H1 (cell line): Measurements from ENCODE around the gene EBLN2. TPM values are rescaled to one million over a fixed set of nuclear protein-coding genes. Genes with fewer than 3 reads are reported as not detected.

Experiments
- CTCF ChIA-PET: fragments of 300-600 bp; sonication (Branson Sonifier 250); formaldehyde crosslinking; loops from one replicate; lab custom pipeline; 2021; ENCODE audit not compliant: partially characterized antibody; lab: Charles Lee
- POLR2A ChIA-PET: fragments of 300-600 bp; sonication (Branson Sonifier 250); formaldehyde crosslinking; loops from one replicate; lab custom pipeline; 2021; ENCODE audit warnings: inconsistent platforms; ENCODE audit not compliant: partially characterized antibody; lab: Charles Lee
- DNase-seq, 2 experiments: peaks; one replicate each; pipeline versions ENCODE4 v3.0.0 to v3.0.0-alpha.2; 2010 to 2022; ENCODE audit warnings: low spot score in 2 of 2, low read depth in 1 of 2, mixed read lengths in 1 of 2
- FAIRE-seq: peaks from 2 replicates; lab custom pipeline; 2011; peaks lifted over from hg19 to GRCh38; lab: Jason Lieb, UNC
- H2AFZ ChIP-seq: 2 replicates; pipeline ENCODE4 v1.8.1; 2012; ENCODE audit warnings: low read length, inconsistent platforms
- H2AK5ac ChIP-seq: 2 replicates; pipeline ENCODE4 v1.6.1; 2013; ENCODE audit warnings: low read depth, low read length
- H2BK120ac ChIP-seq: replicated peaks from 2 replicates; pipeline ENCODE3; 2013; ENCODE audit warnings: low read depth, low read length, inconsistent platforms
- H2BK12ac ChIP-seq: 2 replicates; pipeline ENCODE4 v1.6.1; 2013; ENCODE audit warnings: low read depth, low read length
- H2BK15ac ChIP-seq: 2 replicates; pipeline ENCODE4 v1.6.1; 2013; ENCODE audit warnings: low read length
- H2BK20ac ChIP-seq: 2 replicates; pipeline ENCODE4 v1.6.1; 2013; ENCODE audit warnings: low read length
- H2BK5ac ChIP-seq: 2 replicates; pipeline ENCODE4 v1.6.1; 2013; ENCODE audit warnings: low read depth, low read length
- H3K14ac ChIP-seq: 2 replicates; pipeline ENCODE4 v1.6.1; 2013; ENCODE audit warnings: inconsistent platforms; ENCODE audit not compliant: insufficient read length
- H3K18ac ChIP-seq: 2 replicates; pipeline ENCODE4 v1.6.1; 2013; ENCODE audit warnings: low read length; ENCODE audit errors: extremely low read depth
- H3K23ac ChIP-seq: 2 replicates; pipeline ENCODE4 v1.6.1; 2013; ENCODE audit warnings: inconsistent platforms; ENCODE audit not compliant: insufficient read length
- H3K23me2 ChIP-seq: 2 replicates; pipeline ENCODE4 v1.6.1; 2013; ENCODE audit warnings: low read depth, low read length
- H3K27ac ChIP-seq: 2 replicates; pipeline ENCODE4 v1.6.1; 2011; ENCODE audit warnings: low read depth, low read length, inconsistent platforms
- H3K27me3 ChIP-seq, 4 experiments: replicated peaks in 1 of 4; 1 replicate in 1 of 4; 2 replicates in 3 of 4; pipeline versions ENCODE4 v1.6.1 to v1.8.1; 2011 to 2013; ENCODE audit warnings: low read length in 3 of 4, mild to moderate bottlenecking in 3 of 4, inconsistent platforms in 2 of 4, mixed read lengths in 2 of 4, moderate library complexity in 1 of 4; ENCODE audit not compliant: control insufficient read depth in 3 of 4, insufficient read depth in 3 of 4; ENCODE audit errors: extremely low read depth in 1 of 4
- H3K36me3 ChIP-seq, 4 experiments: 2 replicates each; pipeline versions ENCODE4 v1.6.1 to v1.8.1; 2011 to 2013; ENCODE audit warnings: mild to moderate bottlenecking in 4 of 4, low read length in 3 of 4, moderate library complexity in 2 of 4, control low read depth in 1 of 4, inconsistent platforms in 1 of 4; ENCODE audit not compliant: insufficient read depth in 4 of 4, control insufficient read depth in 2 of 4
- H3K4ac ChIP-seq: replicated peaks from 2 replicates; pipeline ENCODE3; 2013; ENCODE audit warnings: low read length, low read depth, mixed read lengths, inconsistent platforms; ENCODE audit not compliant: insufficient read length
- H3K4me1 ChIP-seq, 4 experiments: replicated peaks in 1 of 4; 1 replicate in 1 of 4; 2 replicates in 3 of 4; pipeline versions ENCODE4 v1.6.1 to v1.8.1; 2011 to 2013; ENCODE audit warnings: low read length in 3 of 4, inconsistent platforms in 2 of 4, mixed read lengths in 1 of 4; ENCODE audit not compliant: insufficient read depth in 4 of 4, control insufficient read depth in 3 of 4
- H3K4me2 ChIP-seq, 2 experiments: 2 replicates each; pipeline versions ENCODE4 v1.6.1 to v1.8.1; 2011 to 2013; ENCODE audit warnings: low read depth in 2 of 2, low read length in 2 of 2, control low read depth in 1 of 2, inconsistent platforms in 1 of 2, mild to moderate bottlenecking in 1 of 2; ENCODE audit not compliant: insufficient read depth in 1 of 2
- H3K4me3 ChIP-seq, 4 experiments: fragments of 200-600, 300-600 bp in 1 of 4; sonication (generic), shearing (Covaris generic), sonication (Bioruptor Twin) in 1 of 4; 2 replicates each; pipeline versions ENCODE4 v1.5.1 to v1.8.1; 2011 to 2016; ENCODE audit warnings: low read length in 4 of 4, low read depth in 3 of 4, control low read depth in 2 of 4, inconsistent platforms in 2 of 4, mild to moderate bottlenecking in 2 of 4, mixed read lengths in 1 of 4, moderate library complexity in 1 of 4; ENCODE audit not compliant: insufficient read depth in 2 of 4; ENCODE audit errors: extremely low read depth in 1 of 4
- H3K56ac ChIP-seq: replicated peaks from 2 replicates; pipeline ENCODE3; 2013; ENCODE audit warnings: low read depth, mild to moderate bottlenecking, mixed read lengths, low read length, inconsistent platforms; ENCODE audit not compliant: insufficient read length
- H3K79me1 ChIP-seq: 2 replicates; pipeline ENCODE4 v1.6.1; 2013; ENCODE audit warnings: low read depth, low read length, control low read depth
- H3K79me2 ChIP-seq, 2 experiments: 2 replicates each; pipeline versions ENCODE4 v1.6.1 to v1.8.1; 2012 to 2013; ENCODE audit warnings: low read length in 2 of 2, mild to moderate bottlenecking in 2 of 2, inconsistent platforms in 1 of 2; ENCODE audit not compliant: insufficient read depth in 2 of 2, control insufficient read depth in 1 of 2
- H3K9ac ChIP-seq, 4 experiments: replicated peaks in 1 of 4; 1 replicate in 1 of 4; 2 replicates in 3 of 4; pipeline versions ENCODE4 v1.6.1 to v1.8.1; 2011 to 2013; ENCODE audit warnings: low read depth in 3 of 4, low read length in 3 of 4, control low read depth in 2 of 4, mild to moderate bottlenecking in 2 of 4, moderate library complexity in 2 of 4, inconsistent platforms in 1 of 4; ENCODE audit errors: extremely low read depth in 1 of 4
- H3K9me3 ChIP-seq, 2 experiments: 2 replicates each; pipeline versions ENCODE4 v1.6.1 to v1.8.1; 2012 to 2013; ENCODE audit warnings: mild to moderate bottlenecking in 2 of 2, moderate library complexity in 2 of 2, control low read depth in 1 of 2, inconsistent platforms in 1 of 2, low read depth in 1 of 2, low read length in 1 of 2, mixed read lengths in 1 of 2; ENCODE audit not compliant: insufficient read depth in 2 of 2
- H4K20me1 ChIP-seq, 2 experiments: replicated peaks in 1 of 2; 2 replicates each; pipeline versions ENCODE3 to v1.8.1; 2011 to 2013; ENCODE audit warnings: inconsistent platforms in 2 of 2, low read length in 2 of 2, mild to moderate bottlenecking in 1 of 2; ENCODE audit not compliant: insufficient read depth in 2 of 2, control insufficient read depth in 1 of 2
- H4K5ac ChIP-seq: 2 replicates; pipeline ENCODE4 v1.6.1; 2013; ENCODE audit warnings: low read length, low read depth, mixed read lengths, inconsistent platforms; ENCODE audit not compliant: insufficient read length
- H4K8ac ChIP-seq: 2 replicates; pipeline ENCODE4 v1.8.0; 2013; ENCODE audit warnings: mild to moderate bottlenecking, moderate library complexity, low read length, inconsistent platforms; ENCODE audit not compliant: insufficient read depth; ENCODE audit errors: extremely low read depth
- H4K91ac ChIP-seq: replicated peaks from 2 replicates; pipeline ENCODE3; 2013; ENCODE audit warnings: low read length, mixed read lengths, inconsistent platforms; ENCODE audit not compliant: insufficient read length
- CBX5 ChIP-seq: fragments of 300-800, 300-1000 bp; sonication (generic); IDR thresholded peaks from 2 replicates; pipeline ENCODE4 v1.7.1; 2016; ENCODE audit warnings: antibody characterized with exemption, low read length, low read depth
- CBX8 ChIP-seq: fragments of 300-800, 300-1000 bp; sonication (generic); IDR thresholded peaks from 2 replicates; pipeline ENCODE4 v1.7.1; 2016; ENCODE audit warnings: low read depth, low read length, borderline replicate concordance
- EGR1 ChIP-seq: IDR thresholded peaks from 2 replicates; pipeline ENCODE4 v1.6.1; 2011; ENCODE audit warnings: low read depth, low read length, borderline replicate concordance
- GABPA ChIP-seq: IDR thresholded peaks from 2 replicates; pipeline ENCODE4 v1.6.1; 2011; ENCODE audit warnings: mild to moderate bottlenecking, low read length, moderate library complexity, borderline replicate concordance; ENCODE audit not compliant: insufficient read depth
- RXRA ChIP-seq: IDR thresholded peaks from 2 replicates; pipeline ENCODE4 v1.6.1; 2011; ENCODE audit warnings: low read depth, mild to moderate bottlenecking, low read length, moderate library complexity; ENCODE audit not compliant: insufficient read depth
- TCF12 ChIP-seq: IDR thresholded peaks from 2 replicates; pipeline ENCODE4 v1.6.1; 2011; ENCODE audit warnings: low read depth, mild to moderate bottlenecking, low read length
- YY1 ChIP-seq: IDR thresholded peaks from 2 replicates; pipeline ENCODE4 v1.6.1; 2011; ENCODE audit warnings: low read depth, mild to moderate bottlenecking, low read length
- WGBS, 2 experiments: shearing (Covaris generic) in 1 of 2; methylation state at CpG; one replicate each; pipeline versions ENCODE4 v1.1.6 to v1.1.7; 2013 to 2015; ENCODE audit warnings: low lambda C conversion rate in 2 of 2, mixed read lengths in 2 of 2, inconsistent platforms in 1 of 2, low coverage in 1 of 2, missing lambda C conversion rate in 1 of 2; ENCODE audit not compliant: insufficient replicate concordance in 2 of 2, insufficient coverage in 1 of 2, insufficient read length in 1 of 2; ENCODE audit errors: extremely low coverage in 1 of 2, missing lambda C conversion rate in 1 of 2; 5-methylcytosine and 5-hydroxymethylcytosine counted together
- polyA plus RNA-seq, 7 experiments: library from polyadenylated mRNA; depleted of rRNA in 3 of 7; stranded (reverse) in 5 of 7; unstranded in 2 of 7; fragments of >200 nt in 5 of 7; fragments of 200-250 nt in 2 of 7; gene quantifications; 1 replicate in 5 of 7; 2 replicates in 1 of 7; 4 replicates in 1 of 7; pipeline versions ENCODE4 v1.2.1 to v1.2.3, GENCODE V29; 2011 to 2013; ENCODE audit warnings: missing spikeins in 2 of 7, mixed read lengths in 2 of 7
- total RNA-seq: library from RNA; stranded (reverse); fragmentation: NEBNext Ultra II Directional; extraction: Animal tissue kit (Norgen Biotek cat#: 25700); gene quantifications from 2 replicates; pipeline ENCODE4 v1.2.1, GENCODE V29; 2021

EBLN2 gene
- total and polyA plus RNA-seq, 2 of the 8 experiments (the other 6 are each of a cell fraction or from before 2014, with no cell fraction given) = 1.9 to 3.8 TPM

GRCh38 chr3:73084170-73084569 is 22.7 kb downstream of the EBLN2 start:
- Histone ChIP-seq H4K5ac (no peak overlapping the region), H3K36me3 (no peaks in the 10 kb centered on the region)

More at GRCh38 chr3:73084170-73084569, 22.7 kb downstream of the EBLN2 start:
- H2AFZ ChIP-seq = no peak overlapping the region
- H2BK5ac ChIP-seq = no peak overlapping the region
- no peaks in the 10 kb centered on the region for H3K79me2 ChIP-seq
- TF ChIP-seq TCF12 (no peak), CBX5 (no peak), CBX8 (no peak), EGR1 (no peak), GABPA (no peak), YY1 (no peak), RXRA (no peak)
- ChIA-PET CTCF (interaction anchor here (0.6 to 1.0 kb wide), 5 partner anchors 101 to 192 kb away, joined by 3 to 5 read pairs (median 3); no protein-coding TSS in a partner anchor), POLR2A (no interaction called here)
- H3K27me3 ChIP-seq = no peaks in the 10 kb centered on the region
- H2BK15ac ChIP-seq = no peak overlapping the region
- H3K9ac ChIP-seq = no peak overlapping the region
- no peak overlapping the region for H2BK20ac ChIP-seq
- no peak overlapping the region for H3K4me3 ChIP-seq
- H3K9me3 ChIP-seq = no peaks in the 10 kb centered on the region
- H2AK5ac ChIP-seq = no peak overlapping the region
- H3K27ac ChIP-seq = no peak overlapping the region
- no peak overlapping the region for H4K8ac ChIP-seq
- no peak for DNase-seq
- no peak overlapping the region for H3K23ac ChIP-seq
- H4K20me1 ChIP-seq = peaks cover 0 to 2% of the 10 kb centered on the region in 2 experiments
- no peak overlapping the region for H3K4ac ChIP-seq
- H2BK12ac ChIP-seq = no peak overlapping the region
- no peak overlapping the region for H3K4me2 ChIP-seq
- H3K18ac ChIP-seq = no peak overlapping the region
- H3K4me1 ChIP-seq = no peaks in the 10 kb centered on the region
- H3K56ac ChIP-seq = no peak overlapping the region
- H3K14ac ChIP-seq = no peak overlapping the region
- H3K23me2 ChIP-seq = no peaks in the 10 kb centered on the region
- no peaks in the 10 kb centered on the region for H3K79me1 ChIP-seq
- no peak overlapping the region for H2BK120ac ChIP-seq
- WGBS, 2 experiments = 91% methylated on average over 2 of the region's 2 CpGs; no CpG with 5 or more reads in 1 of the 2 experiments
- no peak for FAIRE-seq
- no peak overlapping the region for H4K91ac ChIP-seq
